GM19239 (cell line): ENCODE results near the gene B3GALT4.

Source experiments
- DNase-seq: peaks from one replicate; pipeline ENCODE4 v3.0.0; 2011; ENCODE audit warnings: low spot score; ENCODE audit not compliant: insufficient read length
- FAIRE-seq: peaks from 2 replicates; lab custom pipeline; 2011; peaks lifted over from hg19 to GRCh38; lab: Jason Lieb, UNC

Gene B3GALT4

GRCh38 chr6:33313105-33313708 lies 36.3 kb downstream of the B3GALT4 start:
- FAIRE-seq (no peak), DNase-seq (no peak)

- peak; percentile 84 for FAIRE-seq
- DNase-seq, result peak; percentile 78
Observed at GRCh38 chr6:33313709-33314514, 37.0 kb downstream of the B3GALT4 start, which contains the start of gene TAPBP. Gene TAPBP (minus strand): TSS chr6:33314078. CDS start chr6:33314041, 37 bp downstream.

- FAIRE-seq, result peak; percentile 70
Observed at GRCh38 chr6:33314515-33314942, 37.6 kb downstream of the B3GALT4 start.

GRCh38 chr6:33314943-33315792 lies 38.2 kb downstream of the B3GALT4 start:
- no peak for FAIRE-seq
- DNase-seq, result no peak

More at GRCh38 chr6:33314515-33314942, 37.6 kb downstream of the B3GALT4 start:
- peak; percentile 26 for DNase-seq

DNA sequence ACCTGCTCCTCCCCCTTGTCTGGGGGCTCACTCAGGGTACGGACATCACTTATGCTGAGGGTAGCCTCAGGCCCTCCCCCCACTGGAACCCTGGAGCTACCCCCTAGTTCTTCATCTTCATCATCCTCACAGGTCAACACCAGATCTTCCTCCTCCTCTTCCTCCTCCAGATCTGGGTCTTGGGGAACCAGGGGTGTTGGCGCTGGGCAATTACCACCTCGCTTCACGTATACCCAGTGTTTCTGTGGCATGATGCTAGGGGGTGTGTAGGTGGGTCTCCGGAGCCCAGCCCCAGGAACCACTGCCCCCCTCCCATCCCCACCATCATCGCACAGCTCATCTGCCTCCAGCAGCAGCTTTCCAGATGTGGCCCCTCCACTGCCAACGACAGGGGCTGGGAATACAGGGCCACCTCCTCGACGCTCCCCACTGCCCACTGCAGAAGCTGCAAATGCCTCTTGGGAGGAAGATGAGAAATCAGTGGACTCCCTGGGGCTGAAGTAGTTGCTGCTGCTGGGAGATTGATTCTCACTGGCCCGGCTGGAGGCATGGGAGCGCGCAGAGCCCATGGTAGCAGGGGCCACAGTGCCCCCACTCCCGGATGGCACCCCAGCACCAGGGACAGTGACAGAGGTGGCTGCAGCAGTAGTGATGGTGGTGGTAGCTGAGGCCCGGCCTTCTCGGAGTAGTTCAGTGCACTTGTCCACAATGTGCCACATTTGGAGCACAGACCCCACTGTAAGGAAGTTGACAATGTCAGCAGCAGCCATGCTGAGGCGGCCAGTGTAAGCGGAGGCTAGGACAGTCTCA lies 39.1 kb downstream of the B3GALT4 start:
- no peak for FAIRE-seq
- DNase-seq, result no peak

DNA sequence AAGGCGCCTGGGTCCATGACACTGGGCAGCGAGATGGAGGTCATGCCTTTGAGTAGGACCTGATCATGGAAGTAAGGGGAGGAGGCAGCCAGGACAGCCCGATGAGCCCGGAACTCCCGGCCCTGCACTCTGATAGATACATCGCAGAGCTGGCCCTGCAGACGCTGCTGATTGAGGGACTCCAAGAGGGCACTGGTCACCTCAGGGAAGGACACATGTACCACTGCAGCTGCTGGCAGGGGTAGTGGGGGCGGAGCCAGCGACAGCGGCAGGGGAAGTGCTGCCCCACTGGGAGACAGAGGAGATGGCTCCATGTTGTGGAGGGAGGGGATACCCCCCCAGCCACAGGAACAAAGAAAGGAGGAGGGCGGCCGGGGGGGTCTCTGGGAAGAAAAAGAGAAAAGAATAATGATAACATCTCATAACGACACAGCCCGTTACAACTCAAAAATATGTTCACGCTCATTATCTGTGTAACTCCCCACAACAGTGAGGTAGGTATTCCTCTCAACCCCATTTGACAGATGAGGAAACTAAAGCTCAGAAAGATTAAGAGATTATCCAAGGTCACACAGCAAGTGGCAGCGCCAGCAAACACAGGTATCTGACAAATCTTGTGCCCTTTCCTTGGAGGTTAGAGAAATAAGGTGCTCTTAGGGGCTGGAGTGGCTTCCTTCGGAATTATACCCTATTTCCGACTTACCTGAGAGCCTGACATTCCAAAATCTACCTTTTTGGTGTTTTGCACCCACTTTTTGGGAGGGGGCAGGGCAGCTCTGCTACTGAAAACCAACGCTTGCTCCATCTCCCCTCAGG lies 39.9 kb downstream of the B3GALT4 start:
- FAIRE-seq (no peak), DNase-seq (no peak)

DNA sequence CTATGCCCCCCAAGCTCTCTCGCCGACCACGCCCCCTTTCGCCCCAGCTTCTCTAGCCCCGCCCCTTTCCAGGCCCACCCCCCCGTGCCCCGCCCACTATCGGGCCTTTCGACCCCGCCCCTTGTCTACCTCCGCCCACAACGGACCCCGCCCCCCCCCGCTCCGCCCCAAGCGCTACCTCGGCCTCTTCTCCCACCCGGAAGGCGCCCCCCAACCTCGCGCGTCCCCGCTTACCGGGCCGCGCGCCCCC lies 40.4 kb downstream of the B3GALT4 start:
- no peak for FAIRE-seq

DNA sequence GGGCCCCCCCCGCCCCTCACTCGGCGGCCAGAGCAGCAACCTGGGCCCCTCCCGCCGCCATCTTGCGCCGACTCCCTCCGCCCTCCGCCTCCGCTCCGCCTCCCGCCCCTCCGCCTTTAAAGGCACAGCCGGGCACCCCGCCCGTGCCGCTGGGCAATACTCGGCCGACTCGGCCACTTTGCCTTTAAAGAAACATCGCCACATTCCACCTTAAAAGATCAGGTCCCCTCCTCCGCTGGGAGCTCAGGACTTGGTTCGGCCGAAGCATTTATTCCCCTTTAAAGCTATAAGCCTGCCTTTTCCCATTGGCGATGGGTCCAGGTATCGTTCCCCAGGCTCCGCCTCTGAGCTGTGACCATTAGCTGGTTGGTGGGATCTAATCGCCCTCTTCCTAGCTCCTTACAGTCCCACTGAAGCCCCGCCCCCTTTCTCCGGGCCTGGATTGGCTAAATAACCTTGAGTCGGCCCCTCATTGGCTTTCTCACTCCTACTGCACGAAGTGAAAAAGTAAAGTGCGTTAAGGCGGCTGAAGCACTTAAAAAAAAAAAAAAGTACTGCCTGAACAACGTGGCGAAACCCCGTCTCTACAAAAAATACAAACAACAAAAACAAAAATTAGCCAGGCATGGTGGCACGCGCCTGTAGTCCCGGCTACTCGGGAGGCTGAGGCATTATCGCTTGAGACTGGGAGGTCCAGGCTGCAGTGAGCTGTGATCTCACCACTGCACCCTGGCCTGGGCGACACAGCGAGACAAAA lies 40.9 kb downstream of the B3GALT4 start, which contains the start of gene ZBTB22:
ZBTB22 (minus strand) TSS at position 76 of the 757 bp plus-strand sequence. CDS start 828 bp downstream, outside the sequence.
- peak; percentile 94 for FAIRE-seq
- peak; percentile 72 for DNase-seq

More for the DNA sequence above, 40.4 kb downstream of the B3GALT4 start:
- DNase-seq, result no peak

DNA sequence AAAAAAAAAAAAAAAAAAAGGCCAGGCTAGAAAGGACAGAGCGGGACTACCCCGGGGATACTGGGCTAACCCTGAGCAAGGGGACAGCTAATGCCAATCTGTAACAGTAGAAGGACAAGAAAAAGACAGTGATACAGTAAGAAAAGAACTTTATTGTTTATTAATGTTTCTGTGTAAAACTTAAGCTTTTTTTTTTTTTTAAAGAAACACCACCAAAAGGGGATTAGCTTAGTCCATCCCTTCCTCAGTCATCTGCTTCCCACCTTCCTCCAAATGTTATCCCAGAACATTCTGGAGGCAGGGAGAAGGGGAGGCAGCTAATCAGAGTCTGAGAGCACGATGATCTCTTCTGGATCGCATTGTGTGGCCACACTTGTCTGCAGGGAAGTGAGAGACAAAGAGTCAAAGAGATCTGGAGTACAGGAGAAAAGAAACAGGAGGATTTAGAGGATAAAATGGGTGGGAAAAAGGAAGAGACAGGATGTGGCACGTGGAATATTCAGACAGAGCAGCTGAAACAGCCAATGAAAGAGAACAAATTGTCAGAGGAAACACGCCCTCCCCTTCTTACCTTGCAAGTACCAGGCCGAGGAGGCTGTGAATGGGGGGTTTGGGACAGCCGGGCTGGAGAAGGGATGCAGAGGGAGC lies 41.6 kb downstream of the B3GALT4 start:
- FAIRE-seq, result no peak
- no peak for DNase-seq

- DNase-seq (no peak), FAIRE-seq (no peak)
Observed at GRCh38 chr6:33319939-33320314, 43.0 kb downstream of the B3GALT4 start.

DNA sequence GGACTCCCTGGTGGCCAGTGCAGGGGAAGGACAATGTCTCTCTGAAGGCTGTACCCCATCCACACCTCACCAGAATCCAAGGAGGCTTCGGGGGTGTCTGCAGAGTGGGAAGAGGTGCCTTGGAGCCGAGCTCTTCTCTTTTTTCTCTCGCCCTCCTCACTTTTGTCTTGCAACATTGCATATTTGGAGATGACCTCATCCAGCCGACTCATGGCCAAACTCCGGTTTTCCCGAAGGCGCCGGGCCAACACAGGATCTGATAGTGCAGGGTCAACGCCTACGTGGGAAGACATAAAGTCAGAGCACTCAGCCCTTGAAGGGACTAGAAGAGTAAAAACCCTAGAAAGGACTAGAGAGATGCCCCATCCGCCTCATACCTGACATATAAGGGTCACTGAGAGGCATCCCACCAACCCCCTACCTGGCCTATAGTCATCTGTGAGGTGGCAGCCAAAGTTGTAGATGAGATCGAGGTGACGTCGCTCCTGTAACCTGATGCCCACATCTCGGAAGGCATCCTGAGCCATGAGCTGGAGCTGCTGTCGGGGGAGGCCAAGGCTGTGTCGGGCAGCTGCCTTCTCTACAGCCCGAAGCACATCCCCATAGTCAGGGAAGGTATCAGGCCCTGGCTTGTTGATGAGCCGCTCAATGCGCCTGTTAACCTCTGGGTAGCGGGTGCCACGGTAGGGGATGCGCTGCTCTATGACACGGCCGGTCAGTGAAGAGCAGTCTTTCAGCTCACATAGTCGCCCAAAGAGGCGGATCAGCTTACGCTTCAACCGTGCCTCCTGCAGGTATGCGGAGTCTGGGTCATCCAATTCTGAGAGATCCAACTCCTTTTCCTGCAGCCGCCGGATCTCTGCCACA lies 43.6 kb downstream of the B3GALT4 start:
- DNase-seq (no peak), FAIRE-seq (no peak)

DNA sequence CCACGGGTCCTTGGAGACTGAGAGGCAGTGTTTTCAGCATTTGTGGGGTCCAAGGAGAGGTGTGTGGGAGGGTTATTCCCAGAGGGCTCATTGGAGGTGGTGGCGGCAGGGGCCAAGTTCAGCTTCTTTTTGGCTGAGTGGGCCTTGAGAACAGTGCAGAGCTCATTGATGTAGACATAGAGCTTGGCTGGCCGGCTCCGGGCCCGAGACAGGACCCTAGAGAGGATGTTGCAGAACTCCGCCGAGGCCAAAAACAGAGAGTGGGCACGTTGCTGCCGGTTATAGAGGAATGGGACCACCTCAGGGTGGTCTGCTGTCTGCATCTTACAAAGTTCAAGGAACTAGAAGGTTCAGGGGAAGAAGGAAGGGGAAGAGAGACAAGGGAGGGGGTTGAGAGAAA lies 44.3 kb downstream of the B3GALT4 start:
- no peak for FAIRE-seq

GRCh38 chr6:33323623-33323948 lies 46.7 kb downstream of the B3GALT4 start:
- no peak for FAIRE-seq
- DNase-seq, result no peak

More for the DNA sequence above, 44.3 kb downstream of the B3GALT4 start:
- no peak for DNase-seq

DNA sequence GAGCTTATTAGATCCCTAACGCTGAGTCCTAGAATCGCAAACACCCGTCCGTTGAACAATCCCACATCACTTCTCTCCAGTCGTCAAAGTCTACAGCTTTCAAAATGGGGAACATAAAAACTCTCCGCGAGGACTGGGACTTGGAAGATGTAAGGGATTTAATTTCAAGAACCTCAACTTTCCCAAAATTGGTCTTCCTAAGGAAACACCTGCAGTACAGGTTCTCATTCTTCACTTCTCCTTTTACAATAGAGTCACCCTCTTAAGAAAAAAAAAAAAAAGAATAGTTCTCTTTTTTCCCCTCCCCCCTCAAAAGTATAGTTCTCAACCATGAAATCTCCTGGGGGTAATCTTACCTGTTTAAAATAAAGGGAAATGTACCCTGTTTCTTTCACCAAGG lies 47.2 kb downstream of the B3GALT4 start:
- no peak for DNase-seq
- peak; percentile 72 for FAIRE-seq
